ENCODE measurements around the gene STYK1.

STYK1 gene, protein sequence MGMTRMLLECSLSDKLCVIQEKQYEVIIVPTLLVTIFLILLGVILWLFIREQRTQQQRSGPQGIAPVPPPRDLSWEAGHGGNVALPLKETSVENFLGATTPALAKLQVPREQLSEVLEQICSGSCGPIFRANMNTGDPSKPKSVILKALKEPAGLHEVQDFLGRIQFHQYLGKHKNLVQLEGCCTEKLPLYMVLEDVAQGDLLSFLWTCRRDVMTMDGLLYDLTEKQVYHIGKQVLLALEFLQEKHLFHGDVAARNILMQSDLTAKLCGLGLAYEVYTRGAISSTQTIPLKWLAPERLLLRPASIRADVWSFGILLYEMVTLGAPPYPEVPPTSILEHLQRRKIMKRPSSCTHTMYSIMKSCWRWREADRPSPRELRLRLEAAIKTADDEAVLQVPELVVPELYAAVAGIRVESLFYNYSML

DNA sequence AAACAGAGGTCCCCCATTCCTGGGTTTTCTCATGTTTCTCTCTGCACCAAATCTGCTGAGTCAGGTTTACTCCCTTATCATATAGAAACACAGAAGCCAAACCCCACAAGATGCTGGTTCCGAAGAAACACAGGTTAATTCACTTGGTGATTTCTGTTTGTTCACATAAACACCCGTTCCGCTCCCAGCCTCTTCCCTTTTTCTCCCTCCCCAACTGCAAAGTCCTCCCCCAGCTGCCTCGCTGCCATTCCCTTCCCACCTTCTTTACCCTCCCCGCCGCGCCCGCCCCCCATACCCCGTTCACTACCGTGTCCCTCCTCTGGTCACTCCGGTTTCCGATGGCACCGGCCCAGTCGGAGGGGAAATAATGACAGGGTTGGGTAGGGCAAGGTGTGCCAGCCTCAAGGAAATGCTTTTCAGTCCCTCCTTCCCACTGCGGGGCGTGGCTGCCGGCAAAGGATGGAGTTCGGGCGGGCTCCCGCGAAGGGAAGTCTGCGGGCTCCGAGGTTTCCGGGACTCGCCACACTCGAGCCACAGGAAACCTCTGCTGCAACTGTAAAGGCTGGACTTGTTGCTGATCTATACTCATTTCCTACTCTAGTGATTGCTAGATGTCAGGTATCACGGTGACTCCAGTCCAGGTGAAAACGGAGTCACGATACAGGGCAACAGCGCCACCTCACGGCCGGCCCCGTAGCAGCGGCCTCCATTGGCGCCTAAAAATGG, at the start of gene STYK1:
Gene STYK1 (minus strand): TSS at position 394 of the 726 bp plus-strand sequence. CDS start 39,434 bp downstream, outside the sequence.
- in situ Hi-C loops (cut with HindIII; ENCODE audit: low pct_ligation_motif_present, low sequenced_read_pairs), result no loop called here
- Histone ChIP-seq H3K27me3 (replicated peaks) (no peaks in the 10 kb centered on the region), H3K4me3 (ENCODE audit: low read depth, low read length) (peak within 1 kb of the TSS; percentile 65), H3K27ac (no peak within 1 kb of the TSS), H3K36me3 (replicated peaks) (no peaks in the 10 kb centered on the region)
- DNase-seq, result no peak
- TF ChIP-seq, protein P1, sequence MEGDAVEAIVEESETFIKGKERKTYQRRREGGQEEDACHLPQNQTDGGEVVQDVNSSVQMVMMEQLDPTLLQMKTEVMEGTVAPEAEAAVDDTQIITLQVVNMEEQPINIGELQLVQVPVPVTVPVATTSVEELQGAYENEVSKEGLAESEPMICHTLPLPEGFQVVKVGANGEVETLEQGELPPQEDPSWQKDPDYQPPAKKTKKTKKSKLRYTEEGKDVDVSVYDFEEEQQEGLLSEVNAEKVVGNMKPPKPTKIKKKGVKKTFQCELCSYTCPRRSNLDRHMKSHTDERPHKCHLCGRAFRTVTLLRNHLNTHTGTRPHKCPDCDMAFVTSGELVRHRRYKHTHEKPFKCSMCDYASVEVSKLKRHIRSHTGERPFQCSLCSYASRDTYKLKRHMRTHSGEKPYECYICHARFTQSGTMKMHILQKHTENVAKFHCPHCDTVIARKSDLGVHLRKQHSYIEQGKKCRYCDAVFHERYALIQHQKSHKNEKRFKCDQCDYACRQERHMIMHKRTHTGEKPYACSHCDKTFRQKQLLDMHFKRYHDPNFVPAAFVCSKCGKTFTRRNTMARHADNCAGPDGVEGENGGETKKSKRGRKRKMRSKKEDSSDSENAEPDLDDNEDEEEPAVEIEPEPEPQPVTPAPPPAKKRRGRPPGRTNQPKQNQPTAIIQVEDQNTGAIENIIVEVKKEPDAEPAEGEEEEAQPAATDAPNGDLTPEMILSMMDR (IDR thresholded peaks at IDR 0.05; ENCODE audit: low read depth, low read length, missing control alignments), result peak; percentile 97

DNA sequence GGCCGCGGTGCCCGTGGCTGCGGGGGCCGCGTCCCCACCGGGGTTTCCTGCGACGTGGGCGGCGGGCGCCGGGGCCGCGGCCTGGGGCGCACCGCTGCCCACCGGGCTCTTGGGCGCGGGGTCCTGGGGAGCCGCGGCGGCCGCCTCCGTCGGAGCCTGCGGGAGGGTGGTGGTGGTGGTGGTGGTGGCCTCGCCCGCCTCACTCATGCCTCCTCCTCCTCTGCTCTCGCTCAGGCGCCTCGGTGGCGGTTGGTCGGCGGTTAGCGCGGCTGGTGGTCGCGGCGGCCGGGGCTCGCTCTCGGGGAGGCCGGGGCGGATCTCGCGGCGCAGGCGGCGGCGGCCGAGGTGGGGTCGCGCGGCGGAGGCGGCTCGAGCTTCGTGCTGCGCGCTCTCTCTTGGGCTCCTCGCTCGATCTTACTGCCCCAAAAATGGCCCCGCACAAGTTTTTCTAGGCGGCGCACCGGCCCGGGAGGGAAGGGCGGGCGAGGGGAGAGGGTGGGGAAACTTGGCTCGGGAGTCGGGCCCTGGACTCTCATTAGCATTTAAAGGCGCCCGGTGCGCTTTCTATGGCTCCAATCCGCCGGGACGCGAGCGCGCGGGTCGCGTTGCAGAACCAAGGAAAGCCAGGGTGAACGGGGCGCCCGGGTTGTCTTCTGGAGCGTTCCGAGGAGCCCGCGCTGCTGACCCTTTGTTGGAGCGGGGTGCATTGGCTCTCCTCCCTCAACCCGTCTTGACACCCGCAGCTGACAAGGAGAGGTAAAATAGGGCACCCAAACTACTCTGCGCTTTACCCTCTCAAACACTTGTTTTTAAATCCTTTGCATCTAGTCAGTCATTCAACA, 49.3 kb upstream of the STYK1 start, which contains the start of gene YBX3:
Gene YBX3 (minus strand): TSS at position 419 of the 842 bp plus-strand sequence. CDS start 212 bp downstream, at position 207.
- Histone ChIP-seq H3K27ac (peak within 1 kb of the TSS; percentile 97), H3K27me3 (replicated peaks) (no peaks in the 10 kb centered on the region), H3K36me3 (replicated peaks) (no peaks in the 10 kb centered on the region), H3K4me3 (ENCODE audit: low read depth, low read length) (peak within 1 kb of the TSS; percentile 92)
- TF ChIP-seq, protein P1 (IDR thresholded peaks at IDR 0.05; ENCODE audit: low read depth, low read length, missing control alignments), result no peak
- peak; percentile 74 for DNase-seq
- in situ Hi-C loops (cut with HindIII; ENCODE audit: low pct_ligation_motif_present, low sequenced_read_pairs), result no loop called here

DNA sequence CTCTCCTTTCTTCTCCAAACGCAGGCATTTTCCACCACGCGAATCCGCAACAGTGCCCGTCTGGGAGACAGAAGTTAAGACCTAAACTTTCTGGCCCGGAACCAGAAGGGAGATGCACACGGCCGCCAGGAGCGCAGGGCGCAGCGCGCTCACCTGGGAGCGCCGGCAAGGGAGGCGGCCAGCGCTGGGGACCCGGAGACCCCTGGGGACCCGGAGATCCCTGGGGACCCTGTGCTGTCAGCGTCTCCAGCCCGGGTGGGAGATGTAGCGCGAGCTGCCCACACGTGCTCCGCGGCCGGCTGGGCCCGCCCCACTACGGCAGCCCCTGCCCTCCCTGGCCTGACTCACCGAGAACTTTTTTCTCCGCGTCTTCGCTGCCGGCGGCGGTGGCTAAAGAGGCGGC, 48.7 kb upstream of the STYK1 start:
- no peaks in the 10 kb centered on the region for H3K36me3 ChIP-seq (replicated peaks)
- in situ Hi-C loops (cut with HindIII; ENCODE audit: low pct_ligation_motif_present, low sequenced_read_pairs), result no loop called here
- TF ChIP-seq, protein P1 (IDR thresholded peaks at IDR 0.05; ENCODE audit: low read depth, low read length, missing control alignments), result peak; percentile 22
- peak overlapping the region; percentile 97 for H3K27ac ChIP-seq
- H3K4me3 ChIP-seq (ENCODE audit: low read depth, low read length), result peak overlapping the region; percentile 92
- H3K27me3 ChIP-seq (replicated peaks), result no peaks in the 10 kb centered on the region
- DNase-seq, result peak; percentile 28

DNA sequence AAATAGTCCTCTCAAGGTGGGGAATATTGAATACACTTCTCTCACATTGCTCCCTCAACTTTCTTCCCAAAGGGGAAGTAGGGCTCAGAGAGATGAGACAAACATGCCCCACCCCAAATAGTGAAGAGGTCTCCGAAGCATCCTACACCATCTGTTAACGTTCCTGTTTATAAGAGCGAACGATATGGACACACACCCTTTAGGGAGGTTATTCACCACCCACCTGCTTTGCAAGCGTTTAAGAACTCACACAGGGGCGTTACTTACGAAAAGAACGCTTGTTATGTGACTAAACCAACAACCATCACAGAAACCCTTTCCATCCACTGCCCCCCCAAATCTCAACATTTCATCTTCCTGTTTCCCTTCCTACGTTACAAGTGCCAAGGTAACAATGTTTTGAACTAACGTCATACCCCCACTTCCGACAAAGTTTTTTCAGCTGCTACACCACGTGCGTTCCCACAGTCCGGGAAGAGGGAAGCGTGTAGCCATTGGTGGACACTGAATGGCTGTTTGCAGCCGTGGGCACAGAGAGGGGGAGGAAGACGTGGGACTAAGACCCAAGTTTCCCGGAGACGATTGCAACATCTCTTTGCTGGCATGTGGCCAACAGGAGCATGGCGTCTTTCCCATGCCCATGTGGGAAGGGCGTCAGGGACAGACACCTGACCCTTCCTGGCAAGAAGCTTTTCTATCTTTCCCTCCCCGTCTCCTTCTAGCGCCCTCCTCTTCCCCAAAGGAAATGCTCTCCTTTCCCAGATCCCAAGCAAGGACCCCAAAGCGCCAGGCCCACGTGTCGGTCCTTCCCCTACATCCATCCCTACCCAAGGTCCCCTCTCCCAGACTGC, 48.0 kb upstream of the STYK1 start:
- TF ChIP-seq, protein P1 (IDR thresholded peaks at IDR 0.05; ENCODE audit: low read depth, low read length, missing control alignments), result no peak
- in situ Hi-C loops (cut with HindIII; ENCODE audit: low pct_ligation_motif_present, low sequenced_read_pairs), result no loop called here
- DNase-seq, result peak; percentile 94
- H3K36me3 ChIP-seq (replicated peaks), result no peaks in the 10 kb centered on the region
- H3K27ac ChIP-seq, result peak overlapping the region; percentile 97
- H3K27me3 ChIP-seq (replicated peaks), result no peaks in the 10 kb centered on the region
- peak overlapping the region; percentile 92 for H3K4me3 ChIP-seq (ENCODE audit: low read depth, low read length)

All from brain microvascular endothelial cell (primary cell).